Adrenal gland (tissue), 12 donors: ENCODE data around the gene TANC1. TPM values are rescaled to one million over a fixed set of nuclear protein-coding genes. Genes with fewer than 3 reads are reported as not detected.
A peak's percentile ranks its signal among the peaks of the same experiment; 100 is the strongest.

ENCODE experiments used
- DNase-seq, 7 donors: peaks; one replicate each; pipeline ENCODE4 v3.0.0-alpha.2; 2019 to 2020
- H3K27ac ChIP-seq, 5 donors: fragments of 200-600 bp; sonication (generic) in 4 of 5; 1 replicate in 3 of 5; 2 replicates in 2 of 5; pipeline versions ENCODE4 v1.5.1 to v1.8.0; 2016 to 2020; ENCODE audit warnings: mild to moderate bottlenecking in 1 of 5
- H3K27me3 ChIP-seq: fragments of 200-600 bp; 2 replicates; pipeline ENCODE4 v1.8.0; 2021
- H3K36me3 ChIP-seq, 2 donors: fragments of 200-600 bp; replicated peaks in 1 of 2; 1 replicate in 1 of 2; 2 replicates in 1 of 2; pipeline versions ENCODE4 v1.5.1 to v1.8.0; 2018 to 2022
- H3K4me1 ChIP-seq, 2 donors: fragments of 200-600 bp; replicated peaks in 1 of 2; 1 replicate in 1 of 2; 2 replicates in 1 of 2; pipeline versions ENCODE4 v1.5.1 to v1.8.0; 2018 to 2021
- H3K4me3 ChIP-seq, 4 donors: fragments of 200-600 bp; sonication (generic) in 3 of 4; one replicate each; pipeline ENCODE4 v1.5.1; 2016 to 2018
- H3K9me3 ChIP-seq, 3 donors: fragments of 200-600 bp; sonication (generic) in 1 of 3; replicated peaks in 1 of 3; 1 replicate in 2 of 3; 2 replicates in 1 of 3; pipeline versions ENCODE4 v1.5.1 to v1.8.0; 2016 to 2021
- POLR2A ChIP-seq, 2 donors: fragments of 450-650 bp; IDR thresholded peaks; one replicate each; pipeline ENCODE4 v1.6.1; 2017; ENCODE audit warnings: antibody characterized with exemption in 2 of 2, mild to moderate bottlenecking in 2 of 2, moderate library complexity in 1 of 2
- WGBS, 4 donors: extraction: QIAGEN DNeasy Blood & Tissue Kit in 2 of 4; methylation state at CpG; one replicate each; pipeline versions ENCODE4 v1.1.5 to v1.1.7; 2013 to 2017; 5-methylcytosine and 5-hydroxymethylcytosine counted together
- intact Hi-C, 2 donors: fragments of 100-400 bp; cut with DNase I; formaldehyde crosslinking; loops; one replicate each; pipeline versions ENCODE4 v1.14.1 to v1.15.0; 2022 to 2023
- polyA plus RNA-seq, 3 donors: library from polyadenylated mRNA; stranded (reverse); fragments of 200-250 nt in 2 of 3; fragments of 350-450 nt in 1 of 3; fragmentation: Illumina TruSeq in 1 of 3; extraction: RNeasy Lipid Tissue Mini Kit (QIAGEN cat#74804) in 1 of 3; gene quantifications; one replicate each; pipeline ENCODE4 v1.2.3, GENCODE V29; 2013 to 2014
- total RNA-seq, 9 donors: library from RNA; depleted of rRNA in 4 of 9; stranded (reverse); fragments of >200 nt in 4 of 9; fragments of 120-200 nt in 1 of 9; fragmentation: NEBNext Ultra II Directional in 1 of 9; extraction: Animal tissue kit (Norgen Biotek cat#: 25700) in 1 of 9; gene quantifications; one replicate each; pipeline versions ENCODE4 v1.1.0 to v1.2.4, GENCODE V29; 2013 to 2023
- TF ChIP-seq, protein P1 (sequence below), 6 experiments: fragments of 450-650 bp in 4 of 6; fragments of 200-600 bp in 2 of 6; sonication (generic) in 1 of 6; IDR thresholded peaks; 1 replicate in 5 of 6; 2 replicates in 1 of 6; pipeline versions ENCODE4 v1.5.1 to v1.8.0; 2016 to 2021; ENCODE audit warnings: antibody characterized with exemption in 6 of 6, mild to moderate bottlenecking in 2 of 6, moderate library complexity in 1 of 6
- donor health status: healthy with polysubstance abuse.
- donor health status: Bipolar disorder and iron deficiency.
- donor health status: DM: yes; HTN: yes; CAD: no.
- donor health status: DM: no; HTN: no; CAD: no.
- donor health status: DM: no; HTN: no; CAD: no.
- donor health status: DM: yes; HTN: yes; CAD: no.

TANC1 gene
- total and polyA plus RNA-seq, 12 donors: 14.1 to 53.3 (median 24.8) TPM

DNA sequence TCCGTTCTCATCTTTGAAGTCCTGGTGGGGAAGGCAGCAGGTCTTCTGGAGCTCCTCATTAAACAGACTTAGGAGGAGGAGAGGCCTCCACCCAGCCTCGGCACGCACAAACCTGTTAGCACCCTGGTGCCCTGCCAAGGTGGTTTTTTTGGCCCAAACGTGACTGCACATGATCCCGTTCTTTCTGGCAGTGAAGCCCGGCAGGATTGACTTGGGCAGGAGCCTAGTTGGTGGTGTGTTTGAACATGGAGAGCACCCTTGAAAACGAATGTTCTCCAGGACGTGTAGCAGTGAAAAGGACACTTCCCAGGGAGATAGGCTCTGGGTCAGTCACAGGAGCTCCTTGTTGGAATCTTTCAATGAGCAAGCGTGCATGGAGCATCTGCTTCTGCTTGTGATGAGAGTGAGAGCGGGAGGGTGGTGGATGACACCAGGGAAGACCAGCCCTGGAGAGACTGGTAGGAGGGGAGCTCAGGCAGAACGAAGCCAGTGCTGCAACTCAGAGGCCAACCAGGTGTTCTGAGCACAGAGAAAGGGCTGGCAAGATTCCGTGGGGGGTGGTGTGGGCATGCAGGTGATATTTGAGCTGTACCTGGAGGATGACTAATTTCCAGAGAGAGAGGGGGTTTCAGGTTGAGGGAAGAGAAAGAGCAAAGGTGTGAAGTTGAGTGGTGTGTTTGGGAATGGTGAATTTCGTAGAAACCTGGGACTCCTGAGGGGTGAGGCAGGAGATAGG, 73.8 kb downstream of the TANC1 start:
- TF ChIP-seq POLR2A (IDR thresholded peaks at IDR 0.05): no peak
- TF ChIP-seq, protein P1, sequence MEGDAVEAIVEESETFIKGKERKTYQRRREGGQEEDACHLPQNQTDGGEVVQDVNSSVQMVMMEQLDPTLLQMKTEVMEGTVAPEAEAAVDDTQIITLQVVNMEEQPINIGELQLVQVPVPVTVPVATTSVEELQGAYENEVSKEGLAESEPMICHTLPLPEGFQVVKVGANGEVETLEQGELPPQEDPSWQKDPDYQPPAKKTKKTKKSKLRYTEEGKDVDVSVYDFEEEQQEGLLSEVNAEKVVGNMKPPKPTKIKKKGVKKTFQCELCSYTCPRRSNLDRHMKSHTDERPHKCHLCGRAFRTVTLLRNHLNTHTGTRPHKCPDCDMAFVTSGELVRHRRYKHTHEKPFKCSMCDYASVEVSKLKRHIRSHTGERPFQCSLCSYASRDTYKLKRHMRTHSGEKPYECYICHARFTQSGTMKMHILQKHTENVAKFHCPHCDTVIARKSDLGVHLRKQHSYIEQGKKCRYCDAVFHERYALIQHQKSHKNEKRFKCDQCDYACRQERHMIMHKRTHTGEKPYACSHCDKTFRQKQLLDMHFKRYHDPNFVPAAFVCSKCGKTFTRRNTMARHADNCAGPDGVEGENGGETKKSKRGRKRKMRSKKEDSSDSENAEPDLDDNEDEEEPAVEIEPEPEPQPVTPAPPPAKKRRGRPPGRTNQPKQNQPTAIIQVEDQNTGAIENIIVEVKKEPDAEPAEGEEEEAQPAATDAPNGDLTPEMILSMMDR (IDR thresholded peaks at IDR 0.05): no peak
- Histone ChIP-seq H3K4me3 (no peak overlapping the region), H3K36me3 (no peaks in the 10 kb centered on the region), H3K27ac (no peak overlapping the region), H3K4me1 (peaks cover 0 to 32% of the 10 kb centered on the region in 2 donors), H3K27me3 (no peaks in the 10 kb centered on the region), H3K9me3 (no peaks in the 10 kb centered on the region)
- 87 to 98% (median 93%) methylated on average over 11 to 13 of the region's 13 CpGs for WGBS, 4 donors
- intact Hi-C loops: loop anchor here in 1 of 2 donors (10.0 kb wide), 1 partner anchor 53 kb away; no protein-coding TSS in a partner anchor
- no peak for DNase-seq

DNA sequence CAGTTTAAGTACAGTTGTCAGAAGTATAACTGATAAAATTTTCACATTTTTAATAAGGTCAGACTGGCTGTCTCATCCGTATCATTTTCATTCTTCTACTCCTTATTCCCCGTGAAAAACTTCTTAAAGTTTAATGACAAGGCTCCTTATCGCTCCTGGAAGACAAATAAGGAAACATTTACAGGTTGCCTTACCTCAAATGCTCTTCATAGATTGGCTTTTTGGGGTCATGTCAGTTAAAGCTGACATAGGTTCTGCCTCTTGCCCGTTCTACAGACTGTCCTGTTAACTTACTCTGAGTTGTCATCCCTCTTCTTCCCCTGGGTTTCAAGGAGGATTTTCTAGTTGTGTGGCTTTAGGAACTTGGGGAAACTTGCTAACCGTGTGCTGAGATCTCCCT, 75.3 kb downstream of the TANC1 start:
- no peak for TF ChIP-seq POLR2A (IDR thresholded peaks at IDR 0.05)
- TF ChIP-seq, protein P1 (IDR thresholded peaks at IDR 0.05): no peak
- no peak overlapping the region for H3K4me3 ChIP-seq
- intact Hi-C loops: loop anchor here in 1 of 2 donors (10.0 kb wide), 1 partner anchor 51 kb away; no protein-coding TSS in a partner anchor
- no peaks in the 10 kb centered on the region for H3K27me3 ChIP-seq
- H3K36me3 ChIP-seq: no peaks in the 10 kb centered on the region
- H3K4me1 ChIP-seq: peaks cover 0 to 36% of the 10 kb centered on the region in 2 donors
- DNase-seq: no peak
- H3K27ac ChIP-seq: no peak overlapping the region
- 91 to 98% (median 95%) methylated on average over 5 of the region's 5 CpGs for WGBS, 4 donors
- no peaks in the 10 kb centered on the region for H3K9me3 ChIP-seq

DNA sequence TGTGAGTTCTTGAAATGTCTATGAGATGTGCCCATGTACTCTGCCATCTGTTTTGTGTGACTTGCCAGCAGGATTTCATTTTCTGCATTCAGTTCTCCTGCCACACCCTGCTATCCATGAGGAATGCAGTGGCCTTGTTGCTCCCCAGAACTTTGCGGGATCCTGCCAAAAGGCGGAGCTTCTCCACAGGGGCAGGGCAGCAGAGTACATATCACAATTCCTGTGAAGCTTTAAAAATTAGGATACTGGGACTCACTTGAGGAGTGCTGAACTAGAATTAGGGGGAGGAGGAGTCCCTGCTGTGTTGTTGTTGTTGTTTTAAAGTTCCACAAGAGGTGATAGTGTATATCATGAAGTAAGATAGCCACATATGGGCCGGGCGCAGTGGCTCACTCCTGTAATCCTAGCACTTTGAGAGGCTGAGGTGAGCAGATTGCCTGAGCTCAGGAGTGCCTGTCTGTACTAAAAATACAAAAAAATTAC, 76.4 kb downstream of the TANC1 start:
- intact Hi-C loops: loop anchor here in 1 of 2 donors (10.0 kb wide), 1 partner anchor 50 kb away; no protein-coding TSS in a partner anchor
- peaks cover 0 to 36% of the 10 kb centered on the region in 2 donors for H3K4me1 ChIP-seq
- no peaks in the 10 kb centered on the region for H3K9me3 ChIP-seq
- WGBS, 4 donors: 60 to 71% (median 69%) methylated on average over 4 of the region's 4 CpGs
- no peaks in the 10 kb centered on the region for H3K36me3 ChIP-seq
- H3K27me3 ChIP-seq: no peaks in the 10 kb centered on the region
- H3K27ac ChIP-seq: peak overlapping the region in 2 of 5 donors; percentile 33 to 59
- no peak for TF ChIP-seq POLR2A (IDR thresholded peaks at IDR 0.05)
- TF ChIP-seq, protein P1 (IDR thresholded peaks at IDR 0.05): no peak
- no peak overlapping the region for H3K4me3 ChIP-seq
- DNase-seq: peak in 6 of 7 donors; percentile 34 to 77 (median 69)

DNA sequence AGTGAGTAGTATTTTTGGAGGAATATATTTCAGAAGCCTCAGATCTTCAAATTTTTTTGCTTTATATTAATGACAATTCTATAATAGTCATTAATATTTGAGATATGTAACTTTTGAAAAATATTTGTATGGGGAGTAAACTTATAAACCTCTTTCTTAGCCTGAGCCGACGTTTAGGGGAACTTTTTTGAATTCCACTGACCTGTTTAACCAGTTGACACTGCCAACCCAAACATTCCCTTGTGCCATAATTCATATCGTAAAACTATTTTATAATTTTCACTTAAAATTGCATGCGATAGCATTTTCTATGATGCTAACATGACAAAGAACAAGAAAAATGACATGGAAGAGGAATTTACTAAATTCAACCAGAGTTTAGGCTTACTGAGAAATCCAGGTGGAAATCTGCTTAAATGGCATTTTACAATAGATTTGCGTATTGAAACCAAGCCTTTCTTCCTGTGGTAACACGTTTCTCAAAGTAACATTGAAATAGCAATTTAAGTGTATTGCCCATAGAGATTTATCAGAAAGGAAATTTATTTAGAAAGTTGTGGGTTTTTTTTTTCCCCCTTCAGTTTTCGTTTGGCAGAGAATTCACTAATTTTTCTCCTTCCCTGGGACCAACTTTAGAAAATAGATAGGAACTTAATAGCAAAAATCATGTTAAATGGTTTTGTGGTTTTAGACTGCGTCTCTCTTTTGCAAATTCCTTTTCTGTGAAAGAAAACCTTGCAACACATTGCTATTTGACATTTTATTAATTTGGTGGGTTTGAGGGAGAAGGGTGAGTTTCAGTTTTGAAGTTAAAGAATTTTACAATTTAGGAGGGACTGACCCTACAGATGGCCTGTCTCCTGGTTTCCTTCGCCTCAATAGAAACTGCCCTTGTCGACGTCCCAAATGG, 77.4 kb downstream of the TANC1 start:
- Histone ChIP-seq H3K4me3 (no peak overlapping the region), H3K27ac (peak overlapping the region in 3 of 5 donors; percentile 13 to 59 (median 33)), H3K9me3 (no peaks in the 10 kb centered on the region), H3K36me3 (no peaks in the 10 kb centered on the region), H3K4me1 (peaks cover 0 to 36% of the 10 kb centered on the region in 2 donors), H3K27me3 (no peaks in the 10 kb centered on the region)
- TF ChIP-seq, protein P1 (IDR thresholded peaks at IDR 0.05): no peak
- TF ChIP-seq POLR2A (IDR thresholded peaks at IDR 0.05): no peak
- intact Hi-C loops: loop anchor here in 1 of 2 donors (10.0 kb wide), 1 partner anchor 49 kb away; no protein-coding TSS in a partner anchor
- no peak for DNase-seq
- WGBS, 4 donors: 60 to 72% (median 64%) methylated on average over 11 of the region's 11 CpGs
